Vagina (tissue), 2 donors: ENCODE data around the gene MARF1.

ENCODE experiments used
- CTCF ChIP-seq, 3 experiments: fragments of 450-650 bp in 2 of 3; fragments of 200-600 bp in 1 of 3; sonication (generic) in 1 of 3; IDR thresholded peaks; one replicate each; pipeline ENCODE4 v1.5.1; 2017 to 2019; ENCODE audit warnings: antibody characterized with exemption in 3 of 3, mild to moderate bottlenecking in 2 of 3, moderate library complexity in 2 of 3
- POLR2A ChIP-seq, 2 donors: fragments of 450-650 bp; IDR thresholded peaks; one replicate each; pipeline ENCODE4 v1.6.1; 2017; ENCODE audit warnings: antibody characterized with exemption in 2 of 2, mild to moderate bottlenecking in 2 of 2, moderate library complexity in 2 of 2

DNA sequence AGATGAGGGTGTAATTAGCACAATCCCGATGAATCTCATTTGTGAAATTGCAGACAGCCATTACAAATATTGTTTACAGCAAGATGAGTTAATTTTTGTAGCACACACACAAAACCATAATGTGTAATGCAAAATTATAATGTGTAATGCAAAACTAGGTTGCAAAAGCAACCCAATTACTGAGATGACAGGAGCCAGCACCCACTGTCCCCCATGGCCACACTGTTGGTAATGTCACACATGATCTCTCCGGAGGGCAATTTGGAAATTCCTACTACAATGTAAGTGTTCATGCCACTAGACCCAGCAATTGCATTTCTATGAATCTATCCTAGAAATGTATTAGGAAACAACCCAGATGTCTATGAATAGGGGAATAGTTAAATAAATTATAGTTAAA, 76.9 kb downstream of the MARF1 start:
- TF ChIP-seq CTCF (IDR thresholded peaks at IDR 0.05) (no peak), POLR2A (IDR thresholded peaks at IDR 0.05) (no peak)
